GM08714 (cell line): ENCODE measurements around the gene KIAA0930.

Source experiments
- H3K4me3 ChIP-seq: fragments of 200-500 bp; sonication (Bioruptor generic); 2 replicates; pipeline ENCODE4 v1.5.1; 2014; ENCODE audit warnings: mild to moderate bottlenecking, low read length, inconsistent platforms
- ZNF274 ChIP-seq: IDR thresholded peaks from 2 replicates; pipeline ENCODE4 v1.6.1; 2012; ENCODE audit warnings: mild to moderate bottlenecking, low read depth, low read length

KIAA0930 gene

GRCh38 chr22:45208993-45209838 lies 31.5 kb downstream of the KIAA0930 start:
- H3K4me3 ChIP-seq = no peak overlapping the region
- TF ChIP-seq ZNF274 = no peak

DNA sequence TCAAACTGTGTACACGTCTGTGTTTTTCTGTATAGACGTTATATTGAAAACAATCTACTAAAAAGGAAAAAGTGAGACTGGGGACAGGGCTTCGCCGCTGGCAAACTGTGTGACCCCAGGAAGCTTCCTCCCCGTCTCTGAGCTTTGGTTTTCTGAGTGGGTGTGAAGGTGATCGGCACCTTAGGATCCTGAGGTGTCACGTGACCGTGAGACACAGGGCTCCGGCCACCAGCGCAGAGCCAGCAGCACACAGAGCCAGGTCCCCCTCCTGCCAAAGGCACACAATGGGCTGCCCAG lies 32.0 kb downstream of the KIAA0930 start:
- no peak for TF ChIP-seq ZNF274
- H3K4me3 ChIP-seq = no peak overlapping the region

DNA sequence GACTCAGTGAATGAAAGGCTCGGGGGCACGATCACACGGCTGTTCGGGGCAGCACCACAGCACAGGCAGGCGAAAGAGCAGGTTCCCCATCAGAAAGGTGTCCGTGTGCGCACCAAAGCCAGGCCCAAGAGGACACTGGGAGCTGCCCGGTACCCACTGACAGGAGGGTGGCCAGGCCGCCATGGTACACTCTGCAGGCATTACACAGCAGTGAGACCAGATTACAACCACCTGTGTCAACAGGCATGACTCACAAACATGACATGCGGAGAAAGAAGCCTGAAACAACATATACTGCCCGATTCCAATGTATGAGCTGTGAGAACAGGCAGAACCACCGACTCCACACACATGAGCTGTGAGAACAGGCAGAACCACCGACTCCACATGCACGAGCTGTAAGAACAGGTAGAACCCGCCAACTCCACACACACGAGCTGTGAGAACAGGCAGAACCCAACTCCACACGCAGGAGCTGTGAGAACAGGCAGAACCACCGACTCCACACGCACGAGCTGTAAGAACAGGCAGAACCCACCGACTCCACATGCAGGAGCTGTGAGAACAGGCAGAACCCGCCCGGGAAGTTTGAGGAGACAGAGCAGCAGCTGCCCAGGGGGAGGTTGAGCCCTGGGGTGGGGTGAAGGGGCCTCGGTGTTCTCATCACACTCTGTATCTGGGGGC lies 32.6 kb downstream of the KIAA0930 start:
- no peak overlapping the region for H3K4me3 ChIP-seq
- TF ChIP-seq ZNF274 = no peak

GRCh38 chr22:45207533-45207932 lies 33.2 kb downstream of the KIAA0930 start:
- TF ChIP-seq ZNF274 = no peak
- H3K4me3 ChIP-seq = no peak overlapping the region

GRCh38 chr22:45206233-45206632 lies 34.5 kb downstream of the KIAA0930 start:
- H3K4me3 ChIP-seq = no peak overlapping the region
- TF ChIP-seq ZNF274 = no peak

DNA sequence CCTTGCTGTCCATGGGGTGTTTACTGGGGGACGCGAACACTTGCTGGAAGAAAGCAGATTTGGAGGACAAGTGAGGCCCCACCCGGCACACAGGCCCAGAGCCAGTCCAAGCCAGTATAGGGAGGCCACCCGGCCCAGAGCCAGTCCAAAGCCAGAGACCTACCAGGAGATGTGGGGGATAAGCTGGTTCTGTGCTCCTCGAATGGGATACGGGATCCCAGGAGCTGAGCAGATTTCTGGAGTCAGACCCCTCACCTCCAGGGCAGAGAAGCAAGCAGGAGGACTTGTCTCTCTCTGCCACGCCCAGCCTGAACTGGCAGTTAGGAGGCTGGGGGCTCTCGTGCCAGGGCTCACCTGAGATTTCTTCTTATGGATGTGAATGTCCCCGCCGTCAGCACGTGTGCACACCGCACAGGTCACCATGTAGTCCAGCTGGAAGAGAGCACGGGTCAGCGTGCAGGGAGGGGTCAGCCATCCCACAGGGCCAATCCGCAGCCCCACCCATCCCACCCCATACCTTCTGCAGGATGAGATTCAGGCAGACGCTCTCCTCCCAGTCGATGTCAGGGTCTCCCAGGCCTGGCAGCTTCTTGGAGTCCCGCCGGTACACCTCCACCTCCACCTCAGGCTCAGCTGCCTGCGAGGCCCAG lies 35.3 kb downstream of the KIAA0930 start:
- no peak overlapping the region for H3K4me3 ChIP-seq
- no peak for TF ChIP-seq ZNF274

DNA sequence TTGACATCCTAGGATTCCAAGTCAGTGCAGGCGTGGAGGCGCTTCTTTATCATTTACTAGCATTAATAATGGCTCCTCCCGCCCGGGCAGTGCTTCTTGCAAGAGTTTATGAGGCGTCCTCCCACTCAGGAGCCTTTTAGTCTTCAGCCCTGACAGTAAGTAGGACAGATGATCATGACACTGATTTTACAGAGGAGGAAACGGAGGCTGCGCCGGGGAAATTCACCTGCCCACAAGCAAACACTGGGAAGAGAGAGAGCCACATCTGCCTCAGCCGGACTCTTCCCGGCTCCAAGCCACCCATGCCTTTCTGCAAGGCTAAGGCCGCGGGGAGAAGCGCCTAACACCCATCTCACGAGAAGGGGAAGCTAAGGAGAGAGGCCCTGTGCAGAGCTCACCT lies 35.9 kb downstream of the KIAA0930 start:
- no peak for TF ChIP-seq ZNF274

GRCh38 chr22:45204241-45204640 lies 36.5 kb downstream of the KIAA0930 start:
- no peak overlapping the region for H3K4me3 ChIP-seq
- no peak for TF ChIP-seq ZNF274

More for the DNA sequence above, 35.9 kb downstream of the KIAA0930 start:
- H3K4me3 ChIP-seq = no peak overlapping the region

GRCh38 chr22:45203150-45203951 lies 37.3 kb downstream of the KIAA0930 start:
- no peak overlapping the region for H3K4me3 ChIP-seq
- TF ChIP-seq ZNF274 = no peak

DNA sequence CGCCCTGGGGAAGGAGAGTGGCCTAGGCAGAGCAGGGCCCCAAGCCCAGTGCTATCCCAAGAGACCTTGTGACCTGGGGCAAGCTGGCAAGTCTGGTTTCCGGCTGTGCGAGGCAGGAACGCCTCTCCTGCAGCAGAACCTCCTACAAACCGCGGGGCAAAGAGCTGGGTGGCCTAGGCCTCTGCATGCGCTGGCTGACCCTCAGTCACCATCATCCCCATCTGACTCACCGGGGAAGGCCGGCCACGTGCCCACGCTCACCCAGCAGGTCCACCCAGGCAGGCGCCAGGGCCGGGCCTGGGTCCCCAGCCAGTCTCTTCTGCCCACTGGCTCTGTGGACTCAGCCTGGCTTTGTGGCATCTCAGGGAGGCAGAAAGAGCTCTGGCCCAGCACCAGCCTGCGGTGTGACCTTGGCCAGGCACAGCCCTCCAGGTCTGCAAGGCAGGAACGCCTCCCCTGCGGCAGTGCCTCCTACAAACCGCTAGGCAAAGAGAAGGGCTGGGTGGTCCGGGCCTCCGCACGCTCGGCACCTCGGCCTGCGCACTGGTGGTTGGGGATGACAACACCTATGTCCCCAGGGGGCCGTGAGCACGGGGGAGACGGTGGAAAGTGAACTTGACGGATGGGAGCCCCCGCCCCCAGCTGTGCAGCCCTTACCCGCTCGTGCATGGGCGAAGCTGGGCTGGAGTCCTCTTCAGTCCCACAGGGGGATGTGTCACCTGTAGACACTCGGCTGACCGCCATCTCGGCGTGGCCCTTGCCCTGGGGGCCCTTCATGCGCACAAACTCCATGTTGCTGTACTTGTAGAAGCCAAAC lies 38.2 kb downstream of the KIAA0930 start:
- TF ChIP-seq ZNF274 = no peak
- H3K4me3 ChIP-seq = no peak overlapping the region

GRCh38 chr22:45201678-45202332 lies 38.9 kb downstream of the KIAA0930 start:
- H3K4me3 ChIP-seq = no peak overlapping the region
- TF ChIP-seq ZNF274 = no peak

DNA sequence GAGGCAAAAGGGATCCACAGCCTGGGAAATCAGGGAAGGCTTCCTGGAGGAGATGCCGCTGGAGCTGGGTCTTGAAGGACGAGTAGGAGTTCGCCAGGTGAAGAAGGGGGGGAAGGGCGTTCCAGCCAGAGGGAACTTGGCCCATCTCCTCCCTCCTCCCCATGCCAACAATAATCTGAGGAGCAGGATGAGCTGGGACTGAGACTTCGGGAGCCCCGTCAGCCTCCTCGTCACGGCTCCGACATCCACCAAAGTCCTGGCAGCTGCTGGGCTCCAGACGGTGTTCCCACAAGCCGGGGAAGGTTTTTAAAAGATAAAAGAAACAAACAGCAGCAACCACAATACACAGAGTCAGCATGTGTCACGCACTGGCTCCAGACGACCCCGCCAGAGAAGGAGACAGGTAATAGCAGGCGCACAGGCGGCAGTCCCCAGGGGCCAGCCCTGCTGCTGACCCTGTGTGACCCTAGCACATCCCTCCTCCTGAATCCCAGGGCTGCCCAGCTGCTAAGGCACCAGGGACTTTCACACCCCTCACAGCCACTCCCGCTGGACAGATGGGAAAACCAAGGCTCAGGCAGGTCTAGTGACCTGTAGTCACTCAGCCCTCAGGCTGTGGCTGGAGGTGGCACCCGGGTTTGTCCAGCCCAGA lies 39.7 kb downstream of the KIAA0930 start:
- no peak for TF ChIP-seq ZNF274
- H3K4me3 ChIP-seq = no peak overlapping the region
